Liver (tissue), 3 donors: Measurements from ENCODE around the gene CCDC178.

Experiments used
- GABPA ChIP-seq, 2 donors: IDR thresholded peaks in 1 of 2; conservative IDR thresholded peaks in 1 of 2; 2 replicates each; pipeline ENCODE4 v1.6.1; 2016; ENCODE audit warnings: antibody characterized with exemption in 2 of 2, mild to moderate bottlenecking in 1 of 2, moderate library complexity in 1 of 2
- TF ChIP-seq, protein P1 (sequence below): fragments of 150-350 bp; IDR thresholded peaks from 2 replicates; pipeline ENCODE4 v1.5.1; 2017; ENCODE audit warnings: improper control_type of control experiment, low read depth, low read length; ENCODE audit not compliant: missing input control
- donor health status: healthy.
- donor health status: healthy.

DNA sequence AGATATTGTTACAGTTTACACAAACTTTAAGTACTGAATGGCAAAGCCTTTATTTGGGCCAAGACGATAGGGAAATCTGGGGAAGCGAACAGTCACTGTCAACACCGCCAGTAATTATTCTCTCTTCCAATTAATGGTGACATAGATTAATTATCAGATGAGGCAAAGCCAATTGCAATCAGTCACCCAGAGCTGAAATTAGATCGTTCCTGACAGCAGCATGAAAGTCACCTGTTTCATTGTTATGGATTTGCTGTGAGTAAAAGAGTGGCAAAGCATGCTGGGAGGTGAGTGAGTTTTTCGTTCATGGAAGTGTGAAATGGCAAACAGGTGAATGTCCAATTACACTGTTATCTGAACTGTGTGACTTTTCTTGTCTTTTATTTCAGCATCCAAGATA is 502.9 kb downstream of the CCDC178 start:
- TF ChIP-seq, protein P1, sequence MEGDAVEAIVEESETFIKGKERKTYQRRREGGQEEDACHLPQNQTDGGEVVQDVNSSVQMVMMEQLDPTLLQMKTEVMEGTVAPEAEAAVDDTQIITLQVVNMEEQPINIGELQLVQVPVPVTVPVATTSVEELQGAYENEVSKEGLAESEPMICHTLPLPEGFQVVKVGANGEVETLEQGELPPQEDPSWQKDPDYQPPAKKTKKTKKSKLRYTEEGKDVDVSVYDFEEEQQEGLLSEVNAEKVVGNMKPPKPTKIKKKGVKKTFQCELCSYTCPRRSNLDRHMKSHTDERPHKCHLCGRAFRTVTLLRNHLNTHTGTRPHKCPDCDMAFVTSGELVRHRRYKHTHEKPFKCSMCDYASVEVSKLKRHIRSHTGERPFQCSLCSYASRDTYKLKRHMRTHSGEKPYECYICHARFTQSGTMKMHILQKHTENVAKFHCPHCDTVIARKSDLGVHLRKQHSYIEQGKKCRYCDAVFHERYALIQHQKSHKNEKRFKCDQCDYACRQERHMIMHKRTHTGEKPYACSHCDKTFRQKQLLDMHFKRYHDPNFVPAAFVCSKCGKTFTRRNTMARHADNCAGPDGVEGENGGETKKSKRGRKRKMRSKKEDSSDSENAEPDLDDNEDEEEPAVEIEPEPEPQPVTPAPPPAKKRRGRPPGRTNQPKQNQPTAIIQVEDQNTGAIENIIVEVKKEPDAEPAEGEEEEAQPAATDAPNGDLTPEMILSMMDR: no peak
- no peak for TF ChIP-seq GABPA (IDR thresholded peaks at IDR 0.05 in 1 of 2, conservative IDR thresholded peaks at IDR 0.05 in 1 of 2)
